ENCODE measurements around the gene SP6. TPM values are rescaled to one million over a fixed set of nuclear protein-coding genes. Genes with fewer than 3 reads are reported as not detected.

The SP6 gene
- polyA plus RNA-seq, 1 experiment = 0.04 TPM

Other genes with a start within 250 kb of the SP6 start
- 207 and 212 TPM in 2 replicates for gene KPNB1, start 201.2 kb downstream of the SP6 start, polyA plus RNA-seq (2011; rRNA removed)
- gene TBKBP1, start 157.0 kb downstream of the SP6 start, polyA plus RNA-seq (2011; rRNA removed) = 4.8 and 5.5 TPM in 2 replicates
- not detected in 2 replicates for gene TBX21, start 117.9 kb downstream of the SP6 start, polyA plus RNA-seq (2011; rRNA removed)
- gene OSBPL7, start 29.4 kb downstream of the SP6 start, polyA plus RNA-seq (2011; rRNA removed) = 5.3 and 6.2 TPM in 2 replicates
- gene MRPL10, start 19.6 kb downstream of the SP6 start, polyA plus RNA-seq (2011; rRNA removed) = 62.9 and 64.4 TPM in 2 replicates
- 0.55 and 0.67 TPM in 2 replicates for gene LRRC46, start 19.5 kb downstream of the SP6 start, polyA plus RNA-seq (2011; rRNA removed)
- 13.3 and 17.2 TPM in 2 replicates for gene SCRN2, start 9.9 kb downstream of the SP6 start, polyA plus RNA-seq (2011; rRNA removed)
- 2.7 and 3.9 TPM in 2 replicates for gene SP2, start 45.1 kb upstream of the SP6 start, polyA plus RNA-seq (2011; rRNA removed)
- gene PNPO, start 90.4 kb upstream of the SP6 start, polyA plus RNA-seq (2011; rRNA removed) = 14.5 and 15.2 TPM in 2 replicates
- gene PRR15L, start 106.7 kb upstream of the SP6 start, polyA plus RNA-seq (2011; rRNA removed) = not detected in 2 replicates
- gene CDK5RAP3, start 120.0 kb upstream of the SP6 start, polyA plus RNA-seq (2011; rRNA removed) = 71.2 and 79.7 TPM in 2 replicates
- gene COPZ2, start 186.6 kb upstream of the SP6 start, polyA plus RNA-seq (2011; rRNA removed) = 107 and 122 TPM in 2 replicates
- 237 and 251 TPM in 2 replicates for gene NFE2L1, start 197.2 kb upstream of the SP6 start, polyA plus RNA-seq (2011; rRNA removed)